Muscle layer of duodenum (tissue), 2 donors: Measurements from ENCODE around the gene OR1E2.
"Not testable (repeated sequence)": the region's sequence is repeated elsewhere in the genome, so short reads cannot be mapped to it uniquely, and the experiment has no call there.

Experiments
- H3K27ac ChIP-seq: one replicate; pipeline ENCODE4 v1.7.0; 2013; ENCODE audit warnings: mild to moderate bottlenecking, low read length
- H3K27me3 ChIP-seq: one replicate; pipeline ENCODE4 v1.7.0; 2013; ENCODE audit warnings: low read depth, mild to moderate bottlenecking, control low read depth, low read length
- H3K36me3 ChIP-seq, 2 donors: one replicate each; pipeline ENCODE4 v1.7.0; 2013; ENCODE audit warnings: low read length in 2 of 2, control low read depth in 1 of 2, mild to moderate bottlenecking in 1 of 2; ENCODE audit not compliant: insufficient read depth in 2 of 2, control insufficient read depth in 1 of 2
- H3K4me1 ChIP-seq, 2 donors: one replicate each; pipeline ENCODE4 v1.7.0; 2013; ENCODE audit warnings: low read length in 2 of 2, mild to moderate bottlenecking in 2 of 2, control low read depth in 1 of 2, moderate library complexity in 1 of 2; ENCODE audit not compliant: insufficient read depth in 2 of 2, control insufficient read depth in 1 of 2
- H3K4me3 ChIP-seq, 2 donors: one replicate each; pipeline ENCODE4 v1.7.0; 2013; ENCODE audit warnings: low read length in 2 of 2, low read depth in 1 of 2, mild to moderate bottlenecking in 1 of 2
- H3K9me3 ChIP-seq, 2 donors: one replicate each; pipeline ENCODE4 v1.7.0; 2013; ENCODE audit warnings: low read length in 2 of 2, control low read depth in 1 of 2, mild to moderate bottlenecking in 1 of 2; ENCODE audit not compliant: control insufficient read depth in 1 of 2
- donor health status: healthy.

OR1E2 gene

DNA sequence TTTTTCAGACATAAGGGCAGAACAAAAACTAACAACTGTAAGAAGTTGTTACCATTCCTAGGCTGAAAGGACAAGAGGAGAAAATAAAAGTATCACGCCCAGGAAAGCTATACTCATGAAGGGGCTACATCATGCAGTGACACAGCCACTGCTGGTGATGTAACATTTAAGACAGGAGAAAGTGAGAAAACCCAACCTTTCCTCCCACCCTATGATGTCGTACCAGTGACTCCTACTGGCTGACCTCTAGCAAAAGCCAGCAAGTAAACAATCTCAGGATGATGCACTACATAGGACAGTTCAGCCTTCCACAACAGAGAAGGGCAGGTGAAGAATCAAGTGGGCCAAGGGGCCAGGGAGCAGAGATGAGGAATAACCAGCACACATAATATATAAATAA, 14.0 kb upstream of the OR1E2 start:
- Histone ChIP-seq H3K4me3 (no peak overlapping the region), H3K27ac (no peak overlapping the region), H3K4me1 (no peaks in the 10 kb centered on the region), H3K36me3 (no peaks in the 10 kb centered on the region), H3K27me3 (no peaks in the 10 kb centered on the region), H3K9me3 (no peaks in the 10 kb centered on the region)

- H3K4me1 ChIP-seq = no peaks in the 10 kb centered on the region
- no peaks in the 10 kb centered on the region for H3K27me3 ChIP-seq
- no peaks in the 10 kb centered on the region for H3K9me3 ChIP-seq
- no peak overlapping the region for H3K4me3 ChIP-seq
- no peak overlapping the region for H3K27ac ChIP-seq
- no peaks in the 10 kb centered on the region for H3K36me3 ChIP-seq
Measured at GRCh38 chr17:3440451-3440850, 6.8 kb upstream of the OR1E2 start.

GRCh38 chr17:3438368-3438767, 4.7 kb upstream of the OR1E2 start:
- no peaks in the 10 kb centered on the region for H3K27me3 ChIP-seq
- no peaks in the 10 kb centered on the region for H3K9me3 ChIP-seq
- H3K36me3 ChIP-seq = no peaks in the 10 kb centered on the region
- no peak overlapping the region for H3K27ac ChIP-seq
- H3K4me3 ChIP-seq = no peak overlapping the region
- no peaks in the 10 kb centered on the region for H3K4me1 ChIP-seq

GRCh38 chr17:3433215-3433614, 426 bp downstream of the OR1E2 start:
- H3K9me3 ChIP-seq, H3K27me3 ChIP-seq, H3K36me3 ChIP-seq, H3K4me3 ChIP-seq, H3K27ac ChIP-seq, H3K4me1 ChIP-seq: not testable (repeated sequence)

DNA sequence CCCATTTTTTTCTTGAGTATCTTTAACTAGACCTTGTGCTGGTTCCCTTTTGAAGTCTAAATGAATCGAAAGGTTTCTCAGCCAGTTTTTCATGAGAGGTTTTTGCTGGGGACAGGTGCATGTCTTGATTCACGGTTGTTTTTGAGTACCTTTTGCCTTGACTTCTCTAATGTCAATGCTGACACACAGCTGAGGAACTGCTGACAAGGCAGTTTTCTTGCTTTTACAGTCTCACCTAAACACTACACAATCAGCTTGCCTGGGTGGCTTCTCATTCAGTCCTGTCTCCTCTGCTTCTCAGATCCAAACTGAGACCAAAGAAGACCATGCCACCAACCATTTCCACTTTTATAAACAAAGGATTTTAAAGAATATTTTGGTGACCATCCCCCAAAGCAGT, 15.4 kb downstream of the OR1E2 start:
- H3K4me1 ChIP-seq = no peaks in the 10 kb centered on the region
- H3K9me3 ChIP-seq = peaks cover 0 to 3% of the 10 kb centered on the region in 2 donors
- H3K36me3 ChIP-seq = no peaks in the 10 kb centered on the region
- H3K27ac ChIP-seq = no peak overlapping the region
- no peak overlapping the region for H3K4me3 ChIP-seq
- H3K27me3 ChIP-seq = no peaks in the 10 kb centered on the region

- Histone ChIP-seq H3K9me3 (no peaks in the 10 kb centered on the region), H3K27me3 (no peaks in the 10 kb centered on the region), H3K36me3 (no peaks in the 10 kb centered on the region), H3K4me3 (no peak overlapping the region), H3K27ac (no peak overlapping the region), H3K4me1 (no peaks in the 10 kb centered on the region)
Measured at GRCh38 chr17:3415610-3416009, 18.0 kb downstream of the OR1E2 start.

- H3K4me1 ChIP-seq, H3K9me3 ChIP-seq, H3K27me3 ChIP-seq, H3K36me3 ChIP-seq, H3K4me3 ChIP-seq, H3K27ac ChIP-seq: not testable (repeated sequence)
Measured at GRCh38 chr17:3412216-3412615, 21.4 kb downstream of the OR1E2 start.

DNA sequence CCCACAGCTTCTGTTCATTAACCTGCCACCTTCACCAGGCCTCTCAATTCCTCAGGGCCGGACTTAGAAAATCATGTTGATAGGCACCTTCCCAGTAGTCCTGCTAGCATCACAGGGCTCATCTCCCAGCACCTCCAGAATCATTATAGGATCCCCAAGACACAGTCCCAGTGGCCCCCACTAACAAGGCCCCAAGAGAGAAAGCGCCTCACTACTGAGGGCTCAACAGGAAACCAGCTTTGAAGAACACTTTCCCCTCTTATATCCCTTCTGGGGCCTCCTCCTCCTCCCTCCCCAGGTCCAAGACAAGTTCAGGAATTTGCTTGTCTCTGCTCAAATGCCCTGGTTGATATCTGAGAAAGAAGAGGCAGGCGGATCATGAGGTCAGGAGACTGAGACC, 22.6 kb downstream of the OR1E2 start, which contains the start of gene OR3A3:
Gene OR3A3, plus strand, starts transcription at position 301 of the 400 bp plus-strand sequence.
- Histone ChIP-seq H3K4me3 (no peak within 1 kb of the TSS), H3K27me3 (no peaks in the 10 kb centered on the region), H3K4me1 (no peaks in the 10 kb centered on the region), H3K27ac (no peak within 1 kb of the TSS), H3K9me3 (peaks cover 0 to 6% of the 10 kb centered on the region in 2 donors), H3K36me3 (no peaks in the 10 kb centered on the region)

DNA sequence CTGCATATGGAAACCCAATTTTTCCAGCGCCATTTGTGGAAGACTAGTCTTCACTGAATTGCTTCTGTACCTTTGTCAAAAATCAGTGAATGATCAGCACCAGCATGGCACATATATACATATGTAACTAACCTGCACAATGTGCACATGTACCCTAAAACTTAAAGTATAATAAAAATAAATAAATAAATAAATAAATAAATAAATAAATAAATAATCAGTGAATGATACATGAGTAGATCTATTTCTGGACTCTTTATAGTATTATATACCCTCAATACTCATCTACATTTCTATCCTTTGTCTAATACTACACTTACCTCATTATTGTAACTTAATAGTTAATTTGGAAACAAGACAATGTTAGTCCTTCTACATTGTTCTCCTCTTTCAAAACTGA, 29.8 kb downstream of the OR1E2 start:
- not testable (repeated sequence) for H3K4me3 ChIP-seq, H3K36me3 ChIP-seq, H3K4me1 ChIP-seq, H3K27ac ChIP-seq, H3K27me3 ChIP-seq
- peaks cover 0 to 12% of the 10 kb centered on the region in 2 donors for H3K9me3 ChIP-seq

GRCh38 chr17:3401786-3402185, 31.9 kb downstream of the OR1E2 start:
- Histone ChIP-seq H3K27me3 (no peaks in the 10 kb centered on the region), H3K36me3 (no peaks in the 10 kb centered on the region), H3K4me1 (no peaks in the 10 kb centered on the region), H3K4me3 (no peak overlapping the region), H3K9me3 (peaks cover 0 to 9% of the 10 kb centered on the region in 2 donors), H3K27ac (no peak overlapping the region)

GRCh38 chr17:3400055-3400454, 33.6 kb downstream of the OR1E2 start:
- peaks cover 0 to 3% of the 10 kb centered on the region in 2 donors for H3K9me3 ChIP-seq
- H3K27ac ChIP-seq = no peak overlapping the region
- H3K4me3 ChIP-seq = no peak overlapping the region
- H3K4me1 ChIP-seq = no peaks in the 10 kb centered on the region
- no peaks in the 10 kb centered on the region for H3K36me3 ChIP-seq
- no peaks in the 10 kb centered on the region for H3K27me3 ChIP-seq

DNA sequence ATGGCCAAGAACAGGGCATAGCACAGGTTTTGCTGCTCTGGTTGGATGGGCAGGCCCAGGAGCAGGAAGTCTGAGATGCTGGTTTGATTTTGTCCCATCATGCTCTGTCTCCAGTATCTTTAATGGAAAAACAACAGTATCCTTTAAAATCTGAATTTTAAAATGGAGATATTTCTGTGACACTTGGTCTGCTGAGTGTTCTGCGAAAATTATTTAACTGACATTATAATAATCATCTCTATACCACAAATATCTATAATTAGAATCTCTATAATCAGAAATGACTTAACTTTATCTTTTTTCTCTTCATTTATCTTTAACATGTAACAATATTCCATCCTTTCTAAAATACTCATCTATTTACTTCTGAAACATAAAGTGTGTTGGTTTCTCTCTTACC, 35.3 kb downstream of the OR1E2 start, which contains the start of gene OR1E1:
Gene OR1E1, minus strand, starts transcription at position 101 of the 400 bp plus-strand sequence. Its CDS starts 0 bp downstream, at position 101.
- H3K4me3 ChIP-seq = no peak within 1 kb of the TSS
- no peaks in the 10 kb centered on the region for H3K4me1 ChIP-seq
- no peaks in the 10 kb centered on the region for H3K9me3 ChIP-seq
- no peak within 1 kb of the TSS for H3K27ac ChIP-seq
- no peaks in the 10 kb centered on the region for H3K27me3 ChIP-seq
- H3K36me3 ChIP-seq = no peaks in the 10 kb centered on the region
